GM21786 (cell line): ENCODE measurements around the gene PXYLP1.

Source experiments
- ATAC-seq: cut with Tn5 transposase; IDR thresholded peaks from one replicate; pipeline ENCODE4 v1.9.1; 2021; ENCODE audit not compliant: unreplicated experiment

Gene PXYLP1

GRCh38 chr3:141271279-141272030, 39.8 kb downstream of the PXYLP1 start:
- no peak for ATAC-seq

- ATAC-seq = no peak
Observed at GRCh38 chr3:141272906-141273662, 41.5 kb downstream of the PXYLP1 start.

GRCh38 chr3:141273700-141274410, 42.2 kb downstream of the PXYLP1 start:
- ATAC-seq = no peak

GRCh38 chr3:141274411-141275031, 42.9 kb downstream of the PXYLP1 start:
- no peak for ATAC-seq

GRCh38 chr3:141275032-141275422, 43.4 kb downstream of the PXYLP1 start:
- peak; percentile 40 for ATAC-seq

GRCh38 chr3:141275511-141275910, 43.9 kb downstream of the PXYLP1 start:
- ATAC-seq = no peak

- no peak for ATAC-seq
Observed at GRCh38 chr3:141275973-141276372, 44.3 kb downstream of the PXYLP1 start.

GRCh38 chr3:141276398-141276797, 44.8 kb downstream of the PXYLP1 start:
- ATAC-seq = no peak

GRCh38 chr3:141277451-141277850, 45.8 kb downstream of the PXYLP1 start:
- ATAC-seq = no peak

- no peak for ATAC-seq
Observed at GRCh38 chr3:141278196-141279076, 46.8 kb downstream of the PXYLP1 start.

GRCh38 chr3:141279077-141279967, 47.7 kb downstream of the PXYLP1 start:
- ATAC-seq = no peak

- no peak for ATAC-seq
Observed at GRCh38 chr3:141280086-141280485, 48.5 kb downstream of the PXYLP1 start.

GRCh38 chr3:141280690-141281089, 49.1 kb downstream of the PXYLP1 start:
- ATAC-seq = no peak

GRCh38 chr3:141285570-141285969, 53.9 kb downstream of the PXYLP1 start:
- ATAC-seq = no peak

GRCh38 chr3:141286856-141287255, 55.2 kb downstream of the PXYLP1 start:
- no peak for ATAC-seq

- no peak for ATAC-seq
Observed at GRCh38 chr3:141287326-141287725, 55.7 kb downstream of the PXYLP1 start.

GRCh38 chr3:141288336-141288990, 56.8 kb downstream of the PXYLP1 start:
- no peak for ATAC-seq

GRCh38 chr3:141289228-141289772, 57.7 kb downstream of the PXYLP1 start:
- ATAC-seq = no peak
